HepG2 (cell line): ENCODE results near the gene HLF. TPM values are rescaled to one million over a fixed set of nuclear protein-coding genes. Genes with fewer than 3 reads are reported as not detected.

Source experiments
- ATAD3A ChIP-seq: sonication (generic); formaldehyde crosslinking; IDR thresholded peaks from 2 replicates; pipeline ENCODE4 v1.4.0; 2020; ENCODE audit warnings: missing genetic modification reagents
- BRD4 ChIP-seq: sonication (generic); formaldehyde crosslinking; IDR thresholded peaks from 2 replicates; pipeline ENCODE4 v1.4.0; 2020; ENCODE audit warnings: missing genetic modification reagents
- ETV5 ChIP-seq: IDR thresholded peaks from 2 replicates; pipeline ENCODE4 v1.6.1; 2018; ENCODE audit warnings: missing biosample characterization, missing genetic modification reagents, inconsistent platforms, borderline replicate concordance
- GTF2F1 ChIP-seq: fragments of 150-350 bp; IDR thresholded peaks from 2 replicates; pipeline ENCODE4 v1.6.1; 2014; ENCODE audit warnings: low read length
- IKZF1 ChIP-seq: fragments of 450-650 bp; IDR thresholded peaks from 2 replicates; pipeline ENCODE4 v1.7.1; 2016
- NFYC ChIP-seq: IDR thresholded peaks from 2 replicates; pipeline ENCODE4 v1.6.1; 2016; ENCODE audit warnings: missing genetic modification reagents, missing compliant biosample characterization
- NKX3-1 ChIP-seq: sonication (generic); formaldehyde crosslinking; IDR thresholded peaks from 2 replicates; pipeline ENCODE4 v1.5.0; 2020; ENCODE audit warnings: missing genetic modification reagents
- NR2F1 ChIP-seq, 2 experiments: fragments of 450-650 bp in 1 of 2; formaldehyde crosslinking in 1 of 2; IDR thresholded peaks; 2 replicates each; pipeline versions ENCODE4 v1.5.0 to v1.6.1; 2016 to 2020; ENCODE audit warnings: mild to moderate bottlenecking in 1 of 2, missing compliant biosample characterization in 1 of 2, missing genetic modification reagents in 1 of 2, moderate library complexity in 1 of 2
- PAF1 ChIP-seq: IDR thresholded peaks from 2 replicates; pipeline ENCODE4 v1.6.1; 2016; ENCODE audit warnings: missing genetic modification reagents, missing compliant biosample characterization
- SALL1 ChIP-seq: sonication (generic); formaldehyde crosslinking; IDR thresholded peaks from 2 replicates; pipeline ENCODE4 v1.8.0; 2022; ENCODE audit warnings: mild to moderate bottlenecking, missing genetic modification reagents
- SP140L ChIP-seq: sonication (generic); formaldehyde crosslinking; IDR thresholded peaks from 2 replicates; pipeline ENCODE4 v1.4.0; 2020; ENCODE audit warnings: missing genetic modification reagents, borderline replicate concordance
- SSRP1 ChIP-seq: IDR thresholded peaks from 2 replicates; pipeline ENCODE4 v1.6.1; 2016; ENCODE audit warnings: control low read depth
- TRIM24 ChIP-seq: sonication (generic); formaldehyde crosslinking; IDR thresholded peaks from 2 replicates; pipeline ENCODE4 v1.8.0; 2022; ENCODE audit warnings: mild to moderate bottlenecking, missing genetic modification reagents
- ZNF382 ChIP-seq: sonication (generic); formaldehyde crosslinking; IDR thresholded peaks from 2 replicates; pipeline ENCODE4 v1.5.0; 2020; ENCODE audit warnings: missing genetic modification reagents, mild to moderate bottlenecking, borderline replicate concordance
- ZNF564 ChIP-seq: sonication (generic); formaldehyde crosslinking; IDR thresholded peaks from 2 replicates; pipeline ENCODE4 v1.8.1; 2023; ENCODE audit warnings: mild to moderate bottlenecking, missing genetic modification reagents
- ZNF883 ChIP-seq: sonication (generic); formaldehyde crosslinking; IDR thresholded peaks from 2 replicates; pipeline ENCODE4 v1.5.1; 2020; ENCODE audit warnings: mild to moderate bottlenecking, missing genetic modification reagents; ENCODE audit errors: not compliant biosample characterization
- ZSCAN30 ChIP-seq: sonication (generic); formaldehyde crosslinking; IDR thresholded peaks from 2 replicates; pipeline ENCODE4 v1.5.0; 2020; ENCODE audit warnings: mild to moderate bottlenecking, missing genetic modification reagents
- ZSCAN31 ChIP-seq: sonication (generic); formaldehyde crosslinking; IDR thresholded peaks from 2 replicates; pipeline ENCODE4 v1.5.0; 2020; ENCODE audit warnings: low read depth, mild to moderate bottlenecking, missing genetic modification reagents
- polyA plus RNA-seq, 8 experiments: library from polyadenylated mRNA; depleted of rRNA in 3 of 8; stranded (reverse) in 7 of 8; unstranded in 1 of 8; fragments of >200 nt; fragmentation: Illumina TruSeq in 4 of 8; extraction: Trizol in 4 of 8; gene quantifications; 2 replicates each; pipeline versions ENCODE4 v1.2.1 to v1.2.3, GENCODE V29; 2011 to 2016; ENCODE audit warnings: low read depth in 4 of 8, missing spikeins in 1 of 8, mixed read lengths in 1 of 8; ENCODE audit not compliant: insufficient read depth in 1 of 8
- total RNA-seq, 5 experiments: library from RNA; depleted of rRNA; stranded (reverse); fragments of >200 nt; fragmentation: Illumina TruSeq; extraction: Trizol; gene quantifications; 2 replicates each; pipeline ENCODE4 v1.2.3, GENCODE V29; 2016; ENCODE audit warnings: low read depth in 1 of 5
- TF ChIP-seq, protein P1 (sequence below): sonication (generic); formaldehyde crosslinking; IDR thresholded peaks from 2 replicates; pipeline ENCODE4 v1.4.0; 2020; ENCODE audit warnings: mild to moderate bottlenecking, low read depth, missing genetic modification reagents
- TF ChIP-seq, protein P2 (sequence below): sonication (generic); formaldehyde crosslinking; conservative IDR thresholded peaks from 2 replicates; pipeline ENCODE4 v1.8.0; 2022; ENCODE audit warnings: low read depth, missing genetic modification reagents
- TF ChIP-seq, protein P3 (sequence below): sonication (generic); formaldehyde crosslinking; IDR thresholded peaks from 2 replicates; pipeline ENCODE4 v1.5.0; 2020; ENCODE audit warnings: mild to moderate bottlenecking, missing genetic modification reagents
- TF ChIP-seq, protein P4 (sequence below): sonication (generic); formaldehyde crosslinking; IDR thresholded peaks from 2 replicates; pipeline ENCODE4 v1.8.0; 2022; ENCODE audit warnings: mild to moderate bottlenecking, missing genetic modification reagents, borderline replicate concordance
- TF ChIP-seq, protein P5 (sequence below): IDR thresholded peaks from 2 replicates; pipeline ENCODE4 v1.6.1; 2016; ENCODE audit warnings: missing compliant biosample characterization, missing genetic modification reagents, borderline replicate concordance

HLF gene
- total and polyA plus RNA-seq, 2 of the 13 experiments (the other 11 are each of a cell fraction or from before 2014, with no cell fraction given) = 202 to 346 TPM

DNA sequence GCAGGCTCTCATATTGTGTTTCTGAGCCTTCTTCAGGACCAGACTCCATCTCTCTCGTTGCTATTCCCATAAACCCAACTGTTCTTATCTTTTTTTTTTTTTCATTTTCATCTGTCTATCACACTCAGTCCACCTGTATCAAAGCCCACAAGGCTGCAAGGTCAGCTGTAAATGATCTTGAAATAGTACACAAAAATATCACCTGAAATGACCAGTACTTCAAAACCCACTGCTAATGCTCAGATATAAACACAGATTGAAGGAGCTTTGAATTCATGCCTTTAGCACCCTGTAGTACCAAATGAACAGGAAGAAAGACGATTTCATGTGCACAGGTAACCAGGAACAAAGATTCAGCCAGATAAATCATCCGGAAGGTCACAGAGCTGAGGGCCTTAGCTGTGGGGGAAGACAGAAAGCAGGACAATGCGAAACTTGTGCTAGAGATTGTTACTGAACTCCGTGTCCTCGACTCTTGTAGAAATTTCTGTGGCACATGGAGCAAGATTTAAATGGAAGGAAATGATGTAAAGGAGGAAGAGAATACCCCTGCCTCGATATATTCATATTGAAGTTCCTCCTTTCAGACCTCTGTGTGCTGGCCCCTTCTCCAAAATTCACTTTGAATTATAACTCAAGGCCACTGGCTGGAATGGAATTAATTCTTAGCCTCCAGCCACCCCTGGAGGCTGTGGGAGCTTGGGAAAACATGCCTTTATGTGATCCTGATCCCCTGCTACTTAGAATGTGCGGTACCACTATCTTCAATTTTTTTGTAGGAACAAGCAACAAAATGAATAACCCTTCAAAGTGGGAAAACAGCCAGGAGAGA, 4.1 kb downstream of the HLF start (continued):
- no peak for TF ChIP-seq ZNF382 (CRISPR knock-in tag)
- TF ChIP-seq SP140L (CRISPR knock-in tag) = no peak
- no peak for TF ChIP-seq ZSCAN31
- TF ChIP-seq TRIM24 (CRISPR knock-in tag) = no peak
- TF ChIP-seq BRD4 (CRISPR knock-in tag) = peak; percentile 29; the same call in 1 of the 2 replicates
- TF ChIP-seq SALL1 = no peak
- no peak for TF ChIP-seq ZNF883
- TF ChIP-seq ETV5 (CRISPR knock-in tag) = no peak
- TF ChIP-seq NR2F1 (CRISPR knock-in tag; IDR thresholded peaks at IDR 0.05) = no peak
- TF ChIP-seq NKX3-1 (CRISPR knock-in tag) = no peak
- TF ChIP-seq ZNF564 (CRISPR knock-in tag) = no peak
- TF ChIP-seq PAF1 (CRISPR knock-in tag) = peak; percentile 84
- TF ChIP-seq NFYC (CRISPR knock-in tag) = no peak
- no peak for TF ChIP-seq IKZF1
- TF ChIP-seq, protein P1, sequence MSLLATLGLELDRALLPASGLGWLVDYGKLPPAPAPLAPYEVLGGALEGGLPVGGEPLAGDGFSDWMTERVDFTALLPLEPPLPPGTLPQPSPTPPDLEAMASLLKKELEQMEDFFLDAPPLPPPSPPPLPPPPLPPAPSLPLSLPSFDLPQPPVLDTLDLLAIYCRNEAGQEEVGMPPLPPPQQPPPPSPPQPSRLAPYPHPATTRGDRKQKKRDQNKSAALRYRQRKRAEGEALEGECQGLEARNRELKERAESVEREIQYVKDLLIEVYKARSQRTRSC = no peak
- TF ChIP-seq ZSCAN30 (CRISPR knock-in tag) = peak; percentile 51; the same call in 1 of the 2 replicates
- TF ChIP-seq, protein P2, sequence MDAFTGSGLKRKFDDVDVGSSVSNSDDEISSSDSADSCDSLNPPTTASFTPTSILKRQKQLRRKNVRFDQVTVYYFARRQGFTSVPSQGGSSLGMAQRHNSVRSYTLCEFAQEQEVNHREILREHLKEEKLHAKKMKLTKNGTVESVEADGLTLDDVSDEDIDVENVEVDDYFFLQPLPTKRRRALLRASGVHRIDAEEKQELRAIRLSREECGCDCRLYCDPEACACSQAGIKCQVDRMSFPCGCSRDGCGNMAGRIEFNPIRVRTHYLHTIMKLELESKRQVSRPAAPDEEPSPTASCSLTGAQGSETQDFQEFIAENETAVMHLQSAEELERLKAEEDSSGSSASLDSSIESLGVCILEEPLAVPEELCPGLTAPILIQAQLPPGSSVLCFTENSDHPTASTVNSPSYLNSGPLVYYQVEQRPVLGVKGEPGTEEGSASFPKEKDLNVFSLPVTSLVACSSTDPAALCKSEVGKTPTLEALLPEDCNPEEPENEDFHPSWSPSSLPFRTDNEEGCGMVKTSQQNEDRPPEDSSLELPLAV (CRISPR knock-in tag) = no peak
- TF ChIP-seq, protein P3, sequence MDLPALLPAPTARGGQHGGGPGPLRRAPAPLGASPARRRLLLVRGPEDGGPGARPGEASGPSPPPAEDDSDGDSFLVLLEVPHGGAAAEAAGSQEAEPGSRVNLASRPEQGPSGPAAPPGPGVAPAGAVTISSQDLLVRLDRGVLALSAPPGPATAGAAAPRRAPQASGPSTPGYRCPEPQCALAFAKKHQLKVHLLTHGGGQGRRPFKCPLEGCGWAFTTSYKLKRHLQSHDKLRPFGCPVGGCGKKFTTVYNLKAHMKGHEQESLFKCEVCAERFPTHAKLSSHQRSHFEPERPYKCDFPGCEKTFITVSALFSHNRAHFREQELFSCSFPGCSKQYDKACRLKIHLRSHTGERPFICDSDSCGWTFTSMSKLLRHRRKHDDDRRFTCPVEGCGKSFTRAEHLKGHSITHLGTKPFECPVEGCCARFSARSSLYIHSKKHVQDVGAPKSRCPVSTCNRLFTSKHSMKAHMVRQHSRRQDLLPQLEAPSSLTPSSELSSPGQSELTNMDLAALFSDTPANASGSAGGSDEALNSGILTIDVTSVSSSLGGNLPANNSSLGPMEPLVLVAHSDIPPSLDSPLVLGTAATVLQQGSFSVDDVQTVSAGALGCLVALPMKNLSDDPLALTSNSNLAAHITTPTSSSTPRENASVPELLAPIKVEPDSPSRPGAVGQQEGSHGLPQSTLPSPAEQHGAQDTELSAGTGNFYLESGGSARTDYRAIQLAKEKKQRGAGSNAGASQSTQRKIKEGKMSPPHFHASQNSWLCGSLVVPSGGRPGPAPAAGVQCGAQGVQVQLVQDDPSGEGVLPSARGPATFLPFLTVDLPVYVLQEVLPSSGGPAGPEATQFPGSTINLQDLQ (CRISPR knock-in tag) = no peak
- TF ChIP-seq, protein P4, sequence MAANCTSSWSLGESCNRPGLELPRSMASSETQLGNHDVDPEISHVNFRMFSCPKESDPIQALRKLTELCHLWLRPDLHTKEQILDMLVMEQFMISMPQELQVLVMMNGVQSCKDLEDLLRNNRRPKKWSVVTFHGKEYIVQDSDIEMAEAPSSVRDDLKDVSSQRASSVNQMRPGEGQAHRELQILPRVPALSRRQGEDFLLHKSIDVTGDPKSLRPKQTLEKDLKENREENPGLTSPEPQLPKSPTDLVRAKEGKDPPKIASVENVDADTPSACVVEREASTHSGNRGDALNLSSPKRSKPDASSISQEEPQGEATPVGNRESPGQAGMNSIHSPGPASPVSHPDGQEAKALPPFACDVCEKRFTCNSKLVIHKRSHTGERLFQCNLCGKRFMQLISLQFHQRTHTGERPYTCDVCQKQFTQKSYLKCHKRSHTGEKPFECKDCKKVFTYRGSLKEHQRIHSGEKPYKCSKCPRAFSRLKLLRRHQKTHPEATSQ = peak; percentile 39; the same call in 1 of the 2 replicates
- no peak for TF ChIP-seq ATAD3A (CRISPR knock-in tag)
- TF ChIP-seq SSRP1 = peak; percentile 84
- TF ChIP-seq GTF2F1 = no peak
- TF ChIP-seq, protein P5, sequence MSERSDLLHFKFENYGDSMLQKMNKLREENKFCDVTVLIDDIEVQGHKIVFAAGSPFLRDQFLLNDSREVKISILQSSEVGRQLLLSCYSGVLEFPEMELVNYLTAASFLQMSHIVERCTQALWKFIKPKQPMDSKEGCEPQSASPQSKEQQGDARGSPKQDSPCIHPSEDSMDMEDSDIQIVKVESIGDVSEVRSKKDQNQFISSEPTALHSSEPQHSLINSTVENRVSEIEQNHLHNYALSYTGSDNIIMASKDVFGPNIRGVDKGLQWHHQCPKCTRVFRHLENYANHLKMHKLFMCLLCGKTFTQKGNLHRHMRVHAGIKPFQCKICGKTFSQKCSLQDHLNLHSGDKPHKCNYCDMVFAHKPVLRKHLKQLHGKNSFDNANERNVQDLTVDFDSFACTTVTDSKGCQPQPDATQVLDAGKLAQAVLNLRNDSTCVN (CRISPR knock-in tag) = no peak
